ENCODE data around the gene C1QTNF12.

The C1QTNF12 gene

DNA sequence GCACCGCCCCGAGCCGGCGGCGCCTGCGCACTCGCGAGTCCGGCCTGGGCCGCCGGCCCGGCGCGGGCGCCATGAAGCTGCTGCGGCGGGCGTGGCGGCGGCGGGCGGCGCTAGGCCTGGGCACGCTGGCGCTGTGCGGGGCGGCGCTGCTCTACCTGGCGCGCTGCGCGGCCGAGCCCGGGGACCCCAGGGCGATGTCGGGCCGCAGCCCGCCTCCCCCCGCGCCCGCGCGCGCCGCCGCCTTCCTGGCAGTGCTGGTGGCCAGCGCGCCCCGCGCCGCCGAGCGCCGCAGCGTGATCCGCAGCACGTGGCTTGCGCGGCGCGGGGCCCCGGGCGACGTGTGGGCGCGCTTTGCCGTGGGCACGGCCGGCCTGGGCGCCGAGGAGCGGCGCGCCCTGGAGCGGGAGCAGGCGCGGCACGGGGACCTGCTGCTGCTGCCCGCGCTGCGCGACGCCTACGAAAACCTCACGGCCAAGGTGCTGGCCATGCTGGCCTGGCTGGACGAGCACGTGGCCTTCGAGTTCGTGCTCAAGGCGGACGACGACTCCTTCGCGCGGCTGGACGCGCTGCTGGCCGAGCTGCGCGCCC is 14.2 kb downstream of the C1QTNF12 start, which contains the start of gene B3GALT6:
Gene B3GALT6, plus strand, starts transcription at position 30 of the 588 bp plus-strand sequence. Its CDS starts 42 bp downstream, at position 72.
- TF ChIP-seq, protein P1, sequence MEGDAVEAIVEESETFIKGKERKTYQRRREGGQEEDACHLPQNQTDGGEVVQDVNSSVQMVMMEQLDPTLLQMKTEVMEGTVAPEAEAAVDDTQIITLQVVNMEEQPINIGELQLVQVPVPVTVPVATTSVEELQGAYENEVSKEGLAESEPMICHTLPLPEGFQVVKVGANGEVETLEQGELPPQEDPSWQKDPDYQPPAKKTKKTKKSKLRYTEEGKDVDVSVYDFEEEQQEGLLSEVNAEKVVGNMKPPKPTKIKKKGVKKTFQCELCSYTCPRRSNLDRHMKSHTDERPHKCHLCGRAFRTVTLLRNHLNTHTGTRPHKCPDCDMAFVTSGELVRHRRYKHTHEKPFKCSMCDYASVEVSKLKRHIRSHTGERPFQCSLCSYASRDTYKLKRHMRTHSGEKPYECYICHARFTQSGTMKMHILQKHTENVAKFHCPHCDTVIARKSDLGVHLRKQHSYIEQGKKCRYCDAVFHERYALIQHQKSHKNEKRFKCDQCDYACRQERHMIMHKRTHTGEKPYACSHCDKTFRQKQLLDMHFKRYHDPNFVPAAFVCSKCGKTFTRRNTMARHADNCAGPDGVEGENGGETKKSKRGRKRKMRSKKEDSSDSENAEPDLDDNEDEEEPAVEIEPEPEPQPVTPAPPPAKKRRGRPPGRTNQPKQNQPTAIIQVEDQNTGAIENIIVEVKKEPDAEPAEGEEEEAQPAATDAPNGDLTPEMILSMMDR (IDR thresholded peaks at IDR 0.05; ENCODE audit: low read depth, low read length, missing control alignments) = no peak
- DNase-seq (ENCODE audit: extremely low read depth, low read depth) = no peak
- H3K4me3 ChIP-seq (replicated peaks; ENCODE audit: low read depth, low read length) = peak within 1 kb of the TSS; percentile 96

DNA sequence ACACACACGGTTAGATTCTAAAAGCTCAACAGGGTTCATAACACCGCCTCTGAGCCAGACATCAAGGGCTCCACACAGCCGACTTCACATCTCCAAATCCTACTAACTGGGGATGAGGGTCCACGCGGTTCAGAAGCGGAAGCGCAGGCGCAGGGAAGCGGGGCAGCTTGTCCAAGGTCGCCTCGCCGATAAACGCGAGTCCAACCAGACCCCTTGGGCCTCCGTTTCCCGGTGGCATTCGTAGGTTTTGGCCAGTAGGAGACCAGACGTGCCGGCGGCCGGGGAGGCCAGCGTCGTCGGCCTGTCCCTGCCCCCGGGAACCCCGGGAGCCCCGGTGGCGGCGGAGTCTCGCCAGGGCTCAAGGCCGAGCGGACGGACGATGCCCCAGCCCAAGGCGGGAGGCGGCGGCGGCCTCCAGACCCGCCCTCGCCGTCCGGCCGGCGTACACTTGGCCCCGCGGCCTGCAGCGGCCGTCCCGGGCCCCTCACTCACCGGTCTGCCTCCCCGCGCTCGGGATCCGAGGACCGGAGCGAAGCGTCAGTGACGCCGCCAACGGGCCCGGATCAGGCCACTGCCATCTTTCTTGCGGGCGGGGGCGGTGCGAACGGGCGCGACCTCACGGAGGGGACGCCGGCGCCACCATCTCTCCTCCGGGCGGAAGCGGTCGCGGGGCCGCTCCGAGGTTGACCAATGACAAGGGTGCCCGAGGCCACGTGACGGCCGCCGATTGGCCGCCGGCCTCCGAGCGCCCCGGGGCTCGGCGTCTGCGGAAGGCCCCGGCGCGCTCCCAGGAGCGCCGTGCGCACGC is 14.9 kb downstream of the C1QTNF12 start, which contains the start of gene SDF4:
Gene SDF4, minus strand, starts transcription at position 602 of the 808 bp plus-strand sequence. CDS start 3,229 bp downstream, outside the sequence.
- peak; percentile 82 for DNase-seq (ENCODE audit: extremely low read depth, low read depth)
- H3K4me3 ChIP-seq (replicated peaks; ENCODE audit: low read depth, low read length) = peak within 1 kb of the TSS; percentile 96
- TF ChIP-seq, protein P1 (IDR thresholded peaks at IDR 0.05; ENCODE audit: low read depth, low read length, missing control alignments) = no peak

DNA sequence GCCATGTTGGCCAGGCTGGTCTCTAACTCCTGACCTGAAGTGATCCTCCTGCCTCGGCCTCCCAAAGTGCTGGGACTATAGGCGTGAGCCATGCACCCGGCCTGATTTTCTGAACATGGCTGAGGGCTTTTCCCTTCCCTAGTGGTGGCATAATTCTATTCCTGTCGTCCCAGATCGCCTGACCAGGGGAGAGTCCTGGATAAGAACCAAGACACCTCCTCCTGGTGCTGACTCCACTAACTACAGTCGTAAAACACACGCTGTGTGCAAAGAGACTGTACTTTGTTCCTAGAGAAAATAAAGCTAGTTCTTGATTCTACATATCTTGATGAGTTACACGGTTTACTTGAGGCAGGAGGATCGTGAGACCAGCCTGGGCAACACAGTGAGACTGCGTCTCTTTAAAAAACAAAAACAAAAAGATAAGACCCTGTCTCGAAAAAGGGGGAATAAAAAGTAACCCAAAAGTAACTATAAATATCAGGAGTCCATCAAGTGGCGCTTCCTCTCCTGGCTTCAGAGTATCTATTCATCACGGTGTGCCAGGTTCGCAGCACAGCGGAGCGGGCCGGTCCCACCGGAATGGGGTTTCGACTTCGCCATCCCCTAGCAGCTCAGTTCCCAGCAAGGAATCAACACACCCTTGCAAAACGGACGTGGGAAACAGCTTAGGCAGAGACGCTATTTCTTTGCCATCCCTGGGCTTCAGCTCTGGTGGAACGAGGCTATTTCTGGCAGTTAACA is 15.7 kb downstream of the C1QTNF12 start:
- peak; percentile 44 for DNase-seq (ENCODE audit: extremely low read depth, low read depth)
- TF ChIP-seq, protein P1 (IDR thresholded peaks at IDR 0.05; ENCODE audit: low read depth, low read length, missing control alignments) = peak; percentile 37
- peak overlapping the region; percentile 96 for H3K4me3 ChIP-seq (replicated peaks; ENCODE audit: low read depth, low read length)

DNA sequence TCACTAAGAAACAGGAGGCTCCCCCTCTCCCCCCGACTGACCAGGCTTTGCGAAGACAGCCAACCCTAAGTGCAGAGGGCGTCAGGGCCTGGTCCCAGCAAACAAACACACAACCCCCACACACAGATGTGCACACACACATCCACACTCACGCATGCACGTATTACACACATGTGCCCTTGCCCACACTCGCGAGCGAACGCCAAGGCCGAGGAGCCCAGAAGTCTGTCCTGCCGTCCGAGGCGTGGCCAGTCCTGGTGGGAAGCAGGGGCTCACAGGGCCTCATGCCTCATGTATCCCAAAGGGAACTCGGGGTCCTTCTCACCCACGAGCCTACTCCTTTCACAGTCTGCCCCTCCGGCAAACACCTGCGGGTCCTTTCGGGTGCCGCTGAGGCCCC is 16.8 kb downstream of the C1QTNF12 start:
- no peak for DNase-seq (ENCODE audit: extremely low read depth, low read depth)
- TF ChIP-seq, protein P1 (IDR thresholded peaks at IDR 0.05; ENCODE audit: low read depth, low read length, missing control alignments) = no peak
- peak overlapping the region; percentile 96 for H3K4me3 ChIP-seq (replicated peaks; ENCODE audit: low read depth, low read length)

DNA sequence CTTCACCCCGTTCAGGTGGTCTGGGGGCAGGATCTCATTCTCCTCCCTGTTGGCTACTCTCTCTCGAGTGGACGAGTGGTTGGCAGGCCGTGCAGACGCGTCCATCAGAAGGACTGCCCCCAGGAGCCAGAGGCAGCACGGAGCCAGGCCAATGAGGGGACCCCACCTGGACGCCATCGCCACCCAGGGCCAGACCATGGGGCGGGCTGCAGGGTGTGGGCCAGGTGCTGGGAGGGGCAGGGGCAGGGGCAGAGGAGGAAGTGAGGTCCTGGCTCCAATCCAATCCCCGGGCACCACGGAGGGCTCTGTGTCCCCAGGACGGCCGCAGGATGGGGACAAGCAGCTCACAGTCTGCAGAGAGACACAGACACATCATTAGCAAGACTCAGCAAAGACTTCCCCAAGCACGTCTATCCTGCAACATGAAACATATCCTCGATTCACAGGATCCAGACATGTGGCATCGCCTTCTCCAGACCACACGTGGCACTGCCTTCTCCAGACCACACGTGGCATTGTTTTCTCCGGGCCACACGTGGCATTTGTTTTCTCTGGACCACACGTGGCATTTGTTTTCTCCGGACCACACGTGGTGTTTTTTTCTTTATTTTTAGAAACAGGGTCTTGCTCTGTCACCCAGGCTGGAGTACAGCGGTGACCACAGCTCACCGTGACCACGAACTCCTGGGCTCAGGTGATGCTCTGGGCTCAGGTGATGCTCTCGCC is 17.8 kb downstream of the C1QTNF12 start:
- no peak overlapping the region for H3K4me3 ChIP-seq (replicated peaks; ENCODE audit: low read depth, low read length)
- TF ChIP-seq, protein P1 (IDR thresholded peaks at IDR 0.05; ENCODE audit: low read depth, low read length, missing control alignments) = no peak
- no peak for DNase-seq (ENCODE audit: extremely low read depth, low read depth)

DNA sequence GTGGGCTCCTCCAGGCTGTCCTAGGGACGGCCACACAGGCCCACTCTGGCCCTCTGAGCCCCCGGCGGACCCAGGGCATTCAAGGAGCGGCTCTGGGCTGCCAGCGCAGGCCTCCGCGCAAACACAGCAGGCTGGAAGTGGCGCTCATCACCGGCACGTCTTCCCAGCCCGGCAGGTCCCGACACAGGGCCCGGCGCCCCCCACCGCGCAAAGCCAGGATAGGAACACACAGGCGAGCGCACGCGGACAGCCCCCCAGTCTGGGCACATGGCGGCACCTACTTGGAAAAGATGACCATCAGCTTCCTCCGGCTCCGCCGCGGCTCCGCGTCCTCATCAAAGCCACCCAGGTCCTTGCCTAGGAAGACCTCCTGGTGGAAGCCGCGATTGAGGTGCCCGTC is 18.3 kb downstream of the C1QTNF12 start:
- H3K4me3 ChIP-seq (replicated peaks; ENCODE audit: low read depth, low read length) = no peak overlapping the region
- no peak for DNase-seq (ENCODE audit: extremely low read depth, low read depth)
- TF ChIP-seq, protein P1 (IDR thresholded peaks at IDR 0.05; ENCODE audit: low read depth, low read length, missing control alignments) = no peak
